ENCODE measurements around the gene CFAP46.
"Not testable (repeated sequence)": the region's sequence is repeated elsewhere in the genome, so short reads cannot be mapped to it uniquely, and the experiment has no call there.

The CFAP46 gene

DNA sequence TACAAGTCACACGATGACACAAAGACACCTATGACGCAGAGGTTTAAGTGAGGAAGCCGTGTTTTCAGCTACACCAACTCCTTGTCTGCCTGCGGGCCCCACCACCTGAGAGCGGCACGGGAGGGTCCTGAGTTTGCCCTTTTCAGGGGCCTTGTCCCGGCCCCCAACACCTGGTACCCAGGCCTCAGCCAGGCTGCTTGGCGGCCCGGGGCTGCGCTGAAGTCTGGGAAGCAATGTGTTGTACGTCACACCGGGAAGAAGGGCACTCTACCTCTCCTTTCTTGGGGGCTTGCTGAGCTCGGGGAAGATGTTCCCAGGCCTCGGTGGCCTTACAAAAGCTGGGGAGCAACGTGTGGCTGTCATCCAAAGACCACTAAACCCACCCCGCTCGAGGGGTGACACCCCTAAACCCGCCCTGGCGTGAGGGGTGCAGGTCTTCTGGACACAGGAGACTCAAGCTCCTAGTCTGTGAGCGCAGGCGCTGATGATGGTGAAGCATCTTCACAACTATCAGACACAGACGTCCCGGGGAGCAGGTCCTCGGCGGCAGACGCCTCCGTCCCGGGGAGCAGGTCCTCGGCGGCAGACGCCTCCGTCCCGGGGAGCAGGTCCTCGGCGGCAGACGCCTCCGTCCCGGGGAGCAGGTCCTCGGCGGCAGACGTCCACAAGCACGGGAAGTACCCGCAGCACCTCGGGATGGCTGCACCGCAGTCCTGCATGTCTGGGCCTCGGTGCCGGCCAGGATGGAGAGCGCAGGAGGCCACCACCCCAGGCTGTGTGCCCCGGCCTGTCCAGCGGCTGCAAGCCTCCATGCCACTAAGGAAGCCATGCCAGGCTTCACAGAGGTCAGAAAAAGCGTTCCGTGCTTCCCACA, 15.4 kb downstream of the CFAP46 start:
- DNase-seq = no peak

DNA sequence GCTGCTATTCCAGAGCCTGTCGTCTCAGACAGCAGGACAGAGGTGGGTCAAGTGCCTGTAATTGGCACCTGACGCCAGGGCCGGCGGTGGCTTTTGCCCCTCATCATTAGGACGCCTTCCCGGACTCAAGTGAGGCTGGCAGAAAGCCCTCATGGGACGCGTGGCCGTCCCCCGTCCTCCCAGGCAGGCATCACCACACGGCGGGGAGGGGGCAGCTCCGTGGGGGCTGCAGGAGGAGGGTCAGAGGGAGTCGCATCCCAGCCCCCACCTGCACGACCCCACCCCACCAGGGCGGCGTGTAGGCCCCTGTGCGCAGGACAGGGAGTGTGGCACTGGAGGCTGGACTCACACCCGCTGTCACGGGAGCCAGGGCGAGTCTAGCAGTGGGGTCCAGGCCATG, 16.3 kb downstream of the CFAP46 start:
- DNase-seq = no peak

GRCh38 chr10:132925614-132926013, 16.8 kb downstream of the CFAP46 start:
- DNase-seq = no peak

GRCh38 chr10:132925071-132925561, 17.3 kb downstream of the CFAP46 start:
- no peak for DNase-seq

- DNase-seq = no peak
These were observed 18.1 kb downstream of the CFAP46 start for GRCh38 chr10:132924046-132924952.

DNA sequence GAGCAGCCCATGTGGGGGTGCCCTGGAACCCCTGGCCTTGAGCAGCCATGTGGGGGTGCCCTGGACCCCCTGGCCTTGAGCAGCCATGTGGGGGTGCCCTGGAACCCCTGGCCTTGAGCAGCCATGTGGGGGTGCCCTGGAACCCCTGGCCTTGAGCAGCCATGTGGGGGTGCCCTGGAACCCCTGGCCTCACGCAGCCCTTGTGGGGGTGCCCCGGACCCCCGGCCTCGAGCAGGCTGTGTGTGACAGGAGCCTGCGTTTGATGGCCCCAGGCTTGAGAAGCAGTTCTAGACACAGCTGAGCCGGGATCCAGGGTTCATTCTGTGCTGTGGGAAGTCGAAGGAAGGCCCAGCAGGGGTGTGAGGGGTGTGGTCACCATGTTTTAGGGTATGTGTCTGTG, 19.0 kb downstream of the CFAP46 start:
- not testable (repeated sequence) for DNase-seq

GRCh38 chr10:132922872-132923271, 19.5 kb downstream of the CFAP46 start:
- DNase-seq = no peak

- no peak for DNase-seq
These were observed 20.3 kb downstream of the CFAP46 start for GRCh38 chr10:132921818-132922807.

GRCh38 chr10:132921086-132921485, 21.3 kb downstream of the CFAP46 start:
- no peak for DNase-seq

- DNase-seq = no peak
These were observed 22.1 kb downstream of the CFAP46 start for GRCh38 chr10:132920101-132920925.

DNA sequence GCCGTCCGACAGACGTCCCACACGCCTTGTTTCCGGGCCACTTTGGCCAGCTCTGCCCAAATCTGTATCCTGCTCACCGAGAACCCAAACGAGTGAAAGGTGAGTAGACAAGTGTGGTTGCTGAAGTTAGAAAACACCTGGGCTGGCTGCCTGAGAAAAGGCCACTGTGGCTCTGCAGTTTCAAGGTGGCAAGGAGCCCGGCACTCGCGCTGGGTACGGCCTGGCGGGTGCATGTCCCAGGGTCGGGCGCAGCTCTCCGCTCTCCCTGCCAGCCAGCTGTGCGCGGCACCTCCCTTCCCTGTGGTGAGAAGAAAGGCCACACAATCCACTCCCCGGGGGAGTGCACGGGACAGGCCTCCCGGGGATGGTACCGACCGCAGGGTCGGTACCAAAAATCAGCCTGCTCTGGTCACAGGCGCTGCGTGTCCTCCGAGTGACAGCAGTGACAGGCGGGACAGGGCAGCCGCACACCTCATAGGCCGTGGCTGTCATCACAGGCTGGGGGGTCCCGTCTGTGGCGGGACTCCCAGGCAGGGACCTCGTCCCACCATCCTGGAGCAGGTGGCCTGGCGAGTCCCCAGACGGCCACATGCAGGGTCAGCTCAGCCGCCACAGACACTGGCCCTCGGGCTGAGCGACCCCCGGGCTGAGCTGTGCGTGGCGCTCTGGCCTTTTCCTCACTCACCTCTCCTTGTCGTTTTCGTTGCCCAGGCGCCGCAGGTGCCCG, 22.8 kb downstream of the CFAP46 start:
- no peak for DNase-seq

DNA sequence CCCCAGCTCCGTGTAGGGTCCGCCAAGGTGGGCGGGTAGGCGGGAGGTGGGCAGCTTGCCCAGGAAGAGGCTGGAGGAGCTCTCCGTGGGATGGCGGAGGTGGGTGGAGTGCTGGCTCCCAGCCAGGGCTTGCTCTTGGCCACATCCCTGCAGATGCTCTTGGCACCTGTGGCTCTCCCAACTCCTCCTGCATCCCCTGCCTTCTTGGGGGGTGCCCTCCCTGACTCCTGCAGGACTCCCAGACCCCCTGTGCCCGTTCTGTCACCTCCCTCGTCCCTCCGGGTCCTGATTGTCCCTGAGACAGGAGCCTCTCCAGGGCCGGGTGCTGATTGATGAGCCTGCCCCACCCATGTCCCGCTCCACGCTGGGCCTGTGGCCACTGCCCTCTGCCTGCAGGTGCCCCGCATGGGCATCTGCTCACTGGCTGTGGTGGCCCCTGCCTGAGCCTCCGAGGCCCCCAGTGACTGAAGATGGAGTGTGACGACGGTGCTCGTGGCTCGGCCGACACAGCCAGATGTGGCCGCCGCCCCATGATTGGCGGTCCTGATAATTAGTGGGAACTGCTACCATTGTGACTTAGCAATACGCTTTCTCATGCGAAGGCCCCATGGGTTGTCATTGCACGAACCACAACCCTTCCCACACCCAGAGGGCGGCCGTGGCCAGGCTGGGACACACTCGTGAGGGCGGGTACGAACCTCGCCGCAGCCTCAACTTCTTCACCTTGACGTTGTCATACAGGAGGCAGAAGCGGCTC, 23.6 kb downstream of the CFAP46 start:
- no peak for DNase-seq

- no peak for DNase-seq
These were observed 24.1 kb downstream of the CFAP46 start for GRCh38 chr10:132918264-132918616.

GRCh38 chr10:132916956-132917666, 25.3 kb downstream of the CFAP46 start:
- no peak for DNase-seq

DNA sequence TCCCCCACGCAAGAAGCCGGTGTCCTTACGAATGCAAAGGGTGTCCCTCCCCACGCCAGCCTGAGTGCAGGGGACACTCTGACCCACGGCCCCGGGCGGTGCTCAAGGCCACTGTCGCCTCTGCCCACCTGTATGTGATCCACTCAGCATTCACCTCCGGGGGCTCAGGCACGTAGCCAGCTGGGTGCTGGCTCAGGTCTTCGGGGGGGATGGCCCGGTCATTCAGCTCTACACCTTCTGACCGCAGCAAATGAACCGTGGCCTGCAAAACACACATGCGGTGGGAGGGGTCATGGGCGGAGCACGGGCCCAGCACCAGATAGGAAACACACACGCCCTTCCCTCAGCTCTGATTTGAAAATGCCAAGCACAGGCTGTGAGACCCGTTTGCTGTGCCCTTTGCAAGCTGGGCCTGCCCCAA, 25.9 kb downstream of the CFAP46 start:
- no peak for DNase-seq

DNA sequence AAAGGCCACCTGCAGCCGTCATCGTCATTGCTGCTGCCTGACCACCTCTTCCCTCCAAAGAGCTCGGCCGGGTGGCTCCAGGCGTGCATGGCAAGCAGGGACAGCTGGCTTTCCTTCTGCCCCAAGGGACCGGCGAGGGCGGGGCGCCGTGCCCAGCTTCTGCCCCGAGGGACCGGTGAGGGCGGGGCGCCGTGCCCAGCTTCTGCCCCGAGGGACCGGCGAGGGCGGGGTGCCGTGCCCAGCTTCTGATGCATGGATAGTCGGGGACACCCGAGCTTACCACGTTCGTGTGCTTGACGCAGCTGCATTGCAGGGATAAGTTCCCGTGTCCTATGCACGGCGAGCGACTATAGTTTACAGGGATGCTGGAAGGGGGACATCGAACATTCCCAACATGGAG, 27.0 kb downstream of the CFAP46 start:
- no peak for DNase-seq

GRCh38 chr10:132914732-132915131, 27.6 kb downstream of the CFAP46 start:
- DNase-seq = no peak

GRCh38 chr10:132913559-132914115, 28.7 kb downstream of the CFAP46 start:
- DNase-seq = no peak

All from NCI-H446 (cell line).